ENCODE results near the gene CASP8AP2. TPM values are rescaled to one million over a fixed set of nuclear protein-coding genes. Genes with fewer than 3 reads are reported as not detected.

The CASP8AP2 gene
- total RNA-seq, result 29.3 and 32.6 TPM in 2 replicates

DNA sequence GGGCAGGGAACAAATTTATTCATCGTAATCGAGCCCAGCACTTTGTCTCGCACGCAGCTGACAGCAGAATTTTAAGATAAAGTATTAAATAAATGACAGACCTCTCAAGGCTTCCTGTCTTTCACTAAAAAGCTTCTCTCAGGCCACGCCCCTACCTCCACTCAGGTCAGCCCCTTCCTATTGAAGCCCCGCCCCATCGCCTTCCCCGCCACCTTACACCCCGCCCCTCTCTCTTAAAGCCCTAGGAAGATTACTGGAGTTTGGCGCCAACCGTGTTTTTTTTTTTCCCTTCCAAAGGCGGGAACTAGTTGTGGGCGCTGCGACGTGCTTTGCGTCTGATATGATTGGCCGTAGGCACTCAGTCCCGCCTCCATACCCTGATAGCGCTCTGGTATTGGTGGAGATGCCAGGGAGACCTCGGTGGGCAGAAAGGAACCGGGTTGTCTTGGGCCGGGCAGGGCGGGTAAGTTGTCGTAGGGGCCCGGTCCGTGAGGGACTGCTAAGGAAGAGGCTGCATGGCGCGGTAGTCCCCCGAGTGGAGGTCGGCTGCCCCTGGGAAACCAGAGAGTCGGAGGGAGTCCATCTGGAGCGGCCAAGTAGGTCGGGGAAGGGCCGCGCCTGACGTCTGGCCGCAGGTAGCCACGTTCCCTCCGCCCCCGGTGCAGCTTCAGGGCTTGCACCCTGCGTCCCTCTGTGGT is at the start of gene CASP8AP2:
Gene CASP8AP2, plus strand, starts transcription at position 409 of the 698 bp plus-strand sequence.

DNA sequence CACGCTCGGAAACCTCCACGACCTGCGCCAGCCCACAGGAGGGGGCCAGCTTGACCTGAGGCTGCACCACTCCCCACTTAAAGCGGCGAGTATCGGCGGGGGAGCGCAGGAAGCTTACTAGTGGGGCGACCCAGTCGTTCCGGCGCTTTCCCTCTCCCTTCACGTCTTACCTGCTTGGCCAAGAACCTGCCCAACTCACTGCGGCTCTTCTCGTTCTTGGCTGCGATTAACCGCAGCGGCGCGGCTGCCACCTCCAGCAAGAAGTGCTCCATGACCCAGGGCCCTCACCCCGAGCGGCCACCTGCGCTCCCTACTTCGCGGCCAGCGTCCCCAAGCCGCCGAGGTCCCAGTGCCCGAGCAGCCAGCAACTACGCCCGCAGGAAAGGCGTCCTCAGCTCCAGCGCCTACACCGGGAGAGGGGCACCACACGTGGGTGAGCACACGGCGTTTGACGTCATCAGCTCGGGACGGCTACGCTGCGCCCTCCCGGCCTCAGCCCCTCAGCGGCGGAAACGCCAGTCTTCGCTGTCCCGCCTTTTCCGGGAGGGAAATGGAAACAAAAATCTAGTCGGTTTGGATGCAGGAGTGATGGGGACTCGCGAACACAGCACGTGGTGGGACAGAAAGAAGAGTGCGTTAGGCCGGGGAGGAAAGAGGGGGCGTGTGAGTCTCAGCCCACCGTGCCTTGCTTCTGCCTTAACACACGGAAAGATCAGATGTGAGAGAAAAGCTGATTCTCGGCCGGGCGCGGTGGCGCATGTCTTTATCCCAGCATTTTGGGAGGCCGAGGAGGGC is 10.1 kb upstream of the CASP8AP2 start, which contains the start of gene MDN1:
Gene MDN1, minus strand, starts transcription at position 459 of the 795 bp plus-strand sequence. Its CDS starts 187 bp downstream, at position 272.

DNA sequence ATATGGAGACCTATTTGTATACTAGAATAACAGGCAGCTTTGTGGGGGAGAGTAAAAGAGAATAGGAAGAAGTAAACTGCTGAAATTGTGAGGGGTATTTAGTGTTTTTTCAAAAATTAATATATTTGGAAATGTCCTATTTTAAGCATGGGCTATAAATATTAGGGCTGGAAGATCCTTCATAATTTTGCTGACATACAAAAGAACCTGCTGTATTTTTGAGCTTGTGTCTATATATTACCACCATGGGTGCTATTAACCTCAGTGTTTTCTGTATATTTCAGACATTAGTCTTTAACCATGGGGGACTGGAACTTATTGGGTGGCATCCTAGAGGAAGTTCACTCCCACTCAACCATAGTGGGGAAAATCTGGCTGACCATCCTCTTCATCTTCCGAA is 64.5 kb downstream of the CASP8AP2 start, which contains the start of gene GJA10:
Gene GJA10, plus strand, starts transcription at position 301 of the 400 bp plus-strand sequence. Its CDS starts 0 bp downstream, at position 301.

Small RNA genes within 50 kb of the gene (small RNA-seq; reads per million reads assigned to genes)
- gene DNAJC19P6 (not detected), gene RF00019 (not detected)

Other genes starting within 250 kb of the CASP8AP2 start
- gene LYRM2, start 191.1 kb upstream of the CASP8AP2 start, total RNA-seq, result 18.8 and 28.1 TPM in 2 replicates
- 55.3 and 59.2 TPM in 2 replicates for gene MDN1, start 10.1 kb upstream of the CASP8AP2 start, total RNA-seq
- not detected in 2 replicates for gene GJA10, start 64.6 kb downstream of the CASP8AP2 start, total RNA-seq